Progenitor cell of endocrine pancreas (in vitro differentiated cells): ENCODE measurements around the gene KCNQ4. TPM values are rescaled to one million over a fixed set of nuclear protein-coding genes. Genes with fewer than 3 reads are reported as not detected.

Source experiments
- DNase-seq: peaks from one replicate; pipeline ENCODE4 v3.0.0; 2021; ENCODE audit warnings: low spot score; ENCODE audit not compliant: unreplicated experiment
- H3K27ac Mint-ChIP-seq: 2 replicates; pipeline ENCODE4 v1.8.0; 2021; ENCODE audit warnings: mild to moderate bottlenecking, moderate library complexity, mixed read lengths
- H3K27me3 Mint-ChIP-seq: 2 replicates; pipeline ENCODE4 v1.8.0; 2021; ENCODE audit warnings: mixed read lengths
- H3K36me3 Mint-ChIP-seq: 2 replicates; pipeline ENCODE4 v1.8.0; 2022; ENCODE audit warnings: mixed read lengths; ENCODE audit not compliant: insufficient read depth
- H3K4me1 Mint-ChIP-seq: 2 replicates; pipeline ENCODE4 v1.8.0; 2021; ENCODE audit warnings: low read depth, mixed read lengths
- H3K4me3 Mint-ChIP-seq: 2 replicates; pipeline ENCODE4 v1.8.0; 2021; ENCODE audit warnings: low read depth, mild to moderate bottlenecking, moderate library complexity, mixed read lengths
- H3K9me3 Mint-ChIP-seq: 2 replicates; pipeline ENCODE4 v1.8.0; 2021; ENCODE audit warnings: low read depth, mixed read lengths
- CTCF ChIP-seq: fragments of 200-600 bp; sonication (generic); IDR thresholded peaks from one replicate; pipeline ENCODE4 v1.5.0; 2021; ENCODE audit warnings: antibody characterized with exemption, mild to moderate bottlenecking; ENCODE audit not compliant: unreplicated experiment
- total RNA-seq: library from RNA; stranded (reverse); gene quantifications from 2 replicates; pipeline ENCODE4 v1.2.1, GENCODE V29; 2021

The KCNQ4 gene
- total RNA-seq, 1 donor from 2014 or later: 0.67 TPM

- no peak for TF ChIP-seq CTCF
- no peaks in the 10 kb centered on the region for H3K9me3 Mint-ChIP-seq
- H3K27ac Mint-ChIP-seq: no peak overlapping the region
- peaks cover 38% of the 10 kb centered on the region for H3K27me3 Mint-ChIP-seq
- H3K36me3 Mint-ChIP-seq: no peaks in the 10 kb centered on the region
- DNase-seq: no peak
- no peak overlapping the region for H3K4me3 Mint-ChIP-seq
- H3K4me1 Mint-ChIP-seq: no peaks in the 10 kb centered on the region
These were observed 10.5 kb downstream of the KCNQ4 start for GRCh38 chr1:40794048-40794447.

GRCh38 chr1:40794974-40795715, 11.6 kb downstream of the KCNQ4 start:
- H3K9me3 Mint-ChIP-seq: no peaks in the 10 kb centered on the region
- H3K27me3 Mint-ChIP-seq: peaks cover 45% of the 10 kb centered on the region
- H3K27ac Mint-ChIP-seq: no peak overlapping the region
- TF ChIP-seq CTCF: no peak
- H3K4me3 Mint-ChIP-seq: no peak overlapping the region
- H3K36me3 Mint-ChIP-seq: no peaks in the 10 kb centered on the region
- no peaks in the 10 kb centered on the region for H3K4me1 Mint-ChIP-seq
- no peak for DNase-seq

- Mint-ChIP-seq H3K36me3 (no peaks in the 10 kb centered on the region), H3K27ac (no peak overlapping the region), H3K4me1 (no peaks in the 10 kb centered on the region), H3K27me3 (peaks cover 46% of the 10 kb centered on the region), H3K4me3 (no peak overlapping the region), H3K9me3 (no peaks in the 10 kb centered on the region)
- no peak for TF ChIP-seq CTCF
- DNase-seq: no peak
These were observed 12.4 kb downstream of the KCNQ4 start for GRCh38 chr1:40795811-40796586.

GRCh38 chr1:40796939-40797667, 13.5 kb downstream of the KCNQ4 start:
- no peak for TF ChIP-seq CTCF
- no peak overlapping the region for H3K27ac Mint-ChIP-seq
- no peaks in the 10 kb centered on the region for H3K36me3 Mint-ChIP-seq
- H3K9me3 Mint-ChIP-seq: no peaks in the 10 kb centered on the region
- DNase-seq: no peak
- H3K4me1 Mint-ChIP-seq: no peaks in the 10 kb centered on the region
- H3K4me3 Mint-ChIP-seq: no peak overlapping the region
- H3K27me3 Mint-ChIP-seq: peaks cover 56% of the 10 kb centered on the region

- H3K27me3 Mint-ChIP-seq: peaks cover 56% of the 10 kb centered on the region
- no peaks in the 10 kb centered on the region for H3K9me3 Mint-ChIP-seq
- H3K4me3 Mint-ChIP-seq: no peak overlapping the region
- no peaks in the 10 kb centered on the region for H3K36me3 Mint-ChIP-seq
- no peak overlapping the region for H3K27ac Mint-ChIP-seq
- no peak for TF ChIP-seq CTCF
- no peak for DNase-seq
- no peaks in the 10 kb centered on the region for H3K4me1 Mint-ChIP-seq
These were observed 14.1 kb downstream of the KCNQ4 start for GRCh38 chr1:40797668-40798010.
